Lower lobe of right lung (tissue), 2 donors: ENCODE results near the gene MCTP1. TPM values are rescaled to one million over a fixed set of nuclear protein-coding genes. Genes with fewer than 3 reads are reported as not detected.

Experiments
- ATAC-seq, 2 donors: fragments of 200-7000 bp; cut with Tn5 transposase; one replicate each; pipeline ENCODE4 v1.9.1; 2020 to 2022; ENCODE audit warnings: mild to moderate bottlenecking in 2 of 2, moderate library complexity in 2 of 2
- DNase-seq: peaks from one replicate; pipeline ENCODE4 v3.0.0-alpha.2; 2020
- H3K27ac ChIP-seq: fragments of 200-600 bp; one replicate; pipeline ENCODE4 v1.8.0; 2022
- H3K27me3 ChIP-seq: fragments of 200-600 bp; one replicate; pipeline ENCODE4 v1.8.0; 2022; ENCODE audit warnings: low read depth
- H3K36me3 ChIP-seq: fragments of 200-600 bp; one replicate; pipeline ENCODE4 v1.8.0; 2022; ENCODE audit warnings: mild to moderate bottlenecking
- H3K4me1 ChIP-seq: fragments of 200-600 bp; one replicate; pipeline ENCODE4 v1.8.0; 2022
- H3K4me3 ChIP-seq: fragments of 200-600 bp; one replicate; pipeline ENCODE4 v1.8.0; 2022; ENCODE audit warnings: mild to moderate bottlenecking
- H3K9me3 ChIP-seq: fragments of 200-600 bp; one replicate; pipeline ENCODE4 v1.8.0; 2022
- CTCF ChIP-seq: fragments of 200-600 bp; IDR thresholded peaks from one replicate; pipeline ENCODE4 v1.8.0; 2022; ENCODE audit warnings: antibody characterized with exemption, mild to moderate bottlenecking
- intact Hi-C: fragments of 100-400 bp; cut with DNase I; formaldehyde crosslinking; loops from one replicate; pipeline ENCODE4 v1.11.0; 2022
- total RNA-seq: library from RNA; stranded (reverse); fragmentation: NEBNext Ultra II Directional; extraction: Animal tissue kit (Norgen Biotek cat#: 25700); gene quantifications from one replicate; pipeline ENCODE4 v1.2.1, GENCODE V29; 2021
- donor health status: DM: no; HTN: yes; CAD: no; lungs with severe emphysema.

The MCTP1 gene
- total RNA-seq, 1 donor from 2014 or later = 38.7 TPM

- H3K4me3 ChIP-seq = no peak overlapping the region
- H3K9me3 ChIP-seq = no peaks in the 10 kb centered on the region
- ATAC-seq (no peak), DNase-seq (no peak)
- peaks cover 30% of the 10 kb centered on the region for H3K36me3 ChIP-seq
- H3K27ac ChIP-seq = no peak overlapping the region
- H3K4me1 ChIP-seq = no peaks in the 10 kb centered on the region
- no peaks in the 10 kb centered on the region for H3K27me3 ChIP-seq
- no peak for TF ChIP-seq CTCF
- intact Hi-C loops = no loop called here
These were observed 373.6 kb downstream of the MCTP1 start for GRCh38 chr5:94911276-94911675.

GRCh38 chr5:94910721-94911120 lies 374.2 kb downstream of the MCTP1 start:
- Histone ChIP-seq H3K27ac (no peak overlapping the region), H3K36me3 (peaks cover 33% of the 10 kb centered on the region), H3K4me3 (no peak overlapping the region), H3K4me1 (no peaks in the 10 kb centered on the region), H3K27me3 (no peaks in the 10 kb centered on the region), H3K9me3 (no peaks in the 10 kb centered on the region)
- no peak for ATAC-seq
- TF ChIP-seq CTCF = no peak
- DNase-seq = no peak
- intact Hi-C loops = no loop called here

DNA sequence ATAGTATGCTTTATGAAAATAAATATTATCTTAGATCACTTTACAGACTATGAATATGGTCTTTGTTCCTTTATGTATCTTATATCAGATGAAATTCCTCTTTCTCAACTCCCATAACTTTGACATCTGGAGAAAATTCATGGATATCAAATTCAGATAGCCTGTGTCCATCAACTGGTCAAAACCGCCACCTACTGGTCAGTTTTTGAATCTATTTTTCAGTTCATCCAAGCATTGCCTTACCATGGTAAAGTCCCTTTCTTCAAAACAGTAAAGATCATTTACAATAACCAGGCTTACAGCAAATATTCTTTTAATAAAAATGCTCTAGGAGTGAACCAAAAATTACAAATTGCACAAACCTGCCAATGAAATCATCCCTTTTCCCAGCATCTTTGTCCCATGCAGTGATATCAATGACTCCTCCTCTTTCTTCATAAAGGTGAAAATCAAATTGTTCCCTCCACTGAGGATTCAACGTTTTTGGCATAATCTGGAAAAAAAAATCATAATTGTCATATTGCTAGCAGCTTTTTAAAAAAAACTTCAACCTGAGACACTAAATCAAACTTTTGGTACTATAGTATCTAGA lies 375.9 kb downstream of the MCTP1 start:
- no peak for ATAC-seq
- peaks cover 42% of the 10 kb centered on the region for H3K36me3 ChIP-seq

GRCh38 chr5:94906750-94907149 lies 378.1 kb downstream of the MCTP1 start:
- no peak overlapping the region for H3K4me3 ChIP-seq
- DNase-seq (no peak), ATAC-seq (no peak)
- no peaks in the 10 kb centered on the region for H3K4me1 ChIP-seq
- intact Hi-C loops = no loop called here
- H3K27ac ChIP-seq = no peak overlapping the region
- TF ChIP-seq CTCF = no peak
- H3K9me3 ChIP-seq = no peaks in the 10 kb centered on the region
- H3K36me3 ChIP-seq = peaks cover 39% of the 10 kb centered on the region
- H3K27me3 ChIP-seq = no peaks in the 10 kb centered on the region

More for the DNA sequence above, 375.9 kb downstream of the MCTP1 start:
- Histone ChIP-seq H3K27ac (no peak overlapping the region), H3K27me3 (no peaks in the 10 kb centered on the region), H3K9me3 (no peaks in the 10 kb centered on the region), H3K4me1 (no peaks in the 10 kb centered on the region), H3K4me3 (no peak overlapping the region)
- TF ChIP-seq CTCF = peak; percentile 61
- intact Hi-C loops = no loop called here
- DNase-seq = no peak

- Histone ChIP-seq H3K9me3 (no peaks in the 10 kb centered on the region), H3K4me1 (no peaks in the 10 kb centered on the region), H3K27me3 (no peaks in the 10 kb centered on the region), H3K36me3 (peaks cover 21% of the 10 kb centered on the region), H3K4me3 (no peak overlapping the region), H3K27ac (no peak overlapping the region)
- DNase-seq (no peak), ATAC-seq (no peak)
- intact Hi-C loops = no loop called here
- TF ChIP-seq CTCF = no peak
These were observed 381.2 kb downstream of the MCTP1 start for GRCh38 chr5:94903726-94904125.
